SK-N-SH treated with all-trans-retinoic acid at 6 μM for 48 hours (cell line): ENCODE results near the gene TPM1.

Experiments used
- PATZ1 ChIP-seq: fragments of 250-450 bp; sonication (Bioruptor Pico); IDR thresholded peaks from 2 replicates; pipeline ENCODE4 v1.8.0; 2020; ENCODE audit warnings: mild to moderate bottlenecking, moderate library complexity, borderline replicate concordance
- ZC3H10 ChIP-seq: fragments of 250-450 bp; sonication (Bioruptor Pico); IDR thresholded peaks from 2 replicates; pipeline ENCODE4 v1.5.1; 2021; ENCODE audit warnings: mild to moderate bottlenecking, moderate library complexity

- TF ChIP-seq ZC3H10 (CRISPR knock-in tag) (no peak), PATZ1 (CRISPR knock-in tag) (no peak)
Measured at GRCh38 chr15:63035253-63035652, 7.3 kb upstream of the TPM1 start.
